H1 (cell line): ENCODE measurements around the gene RTEL1.

ENCODE experiments used
- BRCA1 ChIP-seq: IDR thresholded peaks from 2 replicates; pipeline ENCODE4 v1.6.1; 2012; ENCODE audit warnings: low read depth, low read length, improper control_type of control experiment
- EP300 ChIP-seq, 2 experiments: IDR thresholded peaks; 1 replicate in 1 of 2; 2 replicates in 1 of 2; pipeline ENCODE4 v1.6.1; 2011 to 2012; ENCODE audit warnings: low read depth in 2 of 2, low read length in 2 of 2, mild to moderate bottlenecking in 2 of 2, borderline replicate concordance in 1 of 2, inconsistent platforms in 1 of 2, moderate library complexity in 1 of 2
- JUN ChIP-seq: IDR thresholded peaks from 2 replicates; pipeline ENCODE4 v1.6.1; 2011; ENCODE audit warnings: low read depth, mild to moderate bottlenecking, improper control_type of control experiment, low read length
- KDM1A ChIP-seq: fragments of 200-600, 300-600 bp; sonication (generic); IDR thresholded peaks from 2 replicates; pipeline ENCODE4 v1.7.1; 2016; ENCODE audit warnings: mild to moderate bottlenecking, low read length, borderline replicate concordance
- NRF1 ChIP-seq: IDR thresholded peaks from 2 replicates; pipeline ENCODE4 v1.6.1; 2011; ENCODE audit warnings: mild to moderate bottlenecking, low read depth, low read length, improper control_type of control experiment
- POLR2A ChIP-seq, 2 experiments: IDR thresholded peaks; 1 replicate in 1 of 2; 2 replicates in 1 of 2; pipeline ENCODE4 v1.6.1; 2011; ENCODE audit warnings: low read depth in 2 of 2, low read length in 2 of 2, mild to moderate bottlenecking in 2 of 2; ENCODE audit errors: control extremely low read depth in 1 of 2
- TAF1 ChIP-seq: IDR thresholded peaks from 2 replicates; pipeline ENCODE4 v1.6.1; 2011; ENCODE audit warnings: mild to moderate bottlenecking, low read depth, low read length
- TAF7 ChIP-seq: optimal IDR thresholded peaks from 2 replicates; pipeline ENCODE3; 2011; ENCODE audit warnings: low read depth, mild to moderate bottlenecking, inconsistent platforms, low read length, moderate library complexity, borderline replicate concordance
- TBP ChIP-seq: IDR thresholded peaks from 2 replicates; pipeline ENCODE4 v1.6.1; 2011; ENCODE audit warnings: low read depth, low read length, improper control_type of control experiment
- TF ChIP-seq, protein P1 (sequence below), 3 experiments: IDR thresholded peaks; 1 replicate in 2 of 3; 2 replicates in 1 of 3; pipeline versions ENCODE4 v1.5.1 to v1.6.1; 2011; ENCODE audit warnings: low read length in 3 of 3, mild to moderate bottlenecking in 3 of 3, inconsistent platforms in 2 of 3, low read depth in 1 of 3, moderate library complexity in 1 of 3; ENCODE audit not compliant: insufficient read depth in 1 of 3; ENCODE audit errors: control extremely low read depth in 1 of 3
- TF ChIP-seq, protein P2 (sequence below): IDR thresholded peaks from 2 replicates; pipeline ENCODE4 v1.6.1; 2012; ENCODE audit warnings: inconsistent platforms
- TF ChIP-seq, protein P3 (sequence below): IDR thresholded peaks from 2 replicates; pipeline ENCODE4 v1.6.1; 2011; ENCODE audit warnings: low read depth, mild to moderate bottlenecking, low read length; ENCODE audit not compliant: insufficient read depth

DNA sequence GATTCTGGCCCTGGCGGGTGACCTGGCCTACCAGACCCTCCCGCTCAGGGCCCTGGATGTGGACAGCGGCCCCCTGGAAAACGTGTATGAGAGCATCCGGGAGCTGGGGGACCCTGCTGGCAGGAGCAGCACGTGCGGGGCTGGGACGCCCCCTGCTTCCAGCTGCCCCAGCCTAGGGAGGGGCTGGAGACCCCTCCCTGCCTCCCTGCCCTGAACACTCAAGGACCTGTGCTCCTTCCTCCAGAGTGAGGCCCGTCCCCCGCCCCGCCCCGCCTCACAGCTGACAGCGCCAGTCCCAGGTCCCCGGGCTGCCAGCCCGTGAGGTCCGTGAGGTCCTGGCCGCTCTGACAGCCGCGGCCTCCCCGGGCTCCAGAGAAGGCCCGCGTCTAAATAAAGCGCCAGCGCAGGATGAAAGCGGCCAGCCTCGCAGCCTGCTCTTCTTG, 80.6 kb downstream of the RTEL1 start:
- TF ChIP-seq KDM1A (no peak), TBP (no peak), BRCA1 (no peak), JUN (no peak), NRF1 (no peak), EP300 (IDR thresholded peaks at IDR 0.05; ENCODE audit: borderline replicate concordance in 1 of 2, low read depth in 2 of 2, low read length in 2 of 2) (no peak), TAF1 (no peak), POLR2A (IDR thresholded peaks at IDR 0.05; ENCODE audit: control extremely low read depth in 1 of 2, low read depth in 2 of 2, low read length in 2 of 2) (no peak), TAF7 (no peak)
- TF ChIP-seq, protein P1, sequence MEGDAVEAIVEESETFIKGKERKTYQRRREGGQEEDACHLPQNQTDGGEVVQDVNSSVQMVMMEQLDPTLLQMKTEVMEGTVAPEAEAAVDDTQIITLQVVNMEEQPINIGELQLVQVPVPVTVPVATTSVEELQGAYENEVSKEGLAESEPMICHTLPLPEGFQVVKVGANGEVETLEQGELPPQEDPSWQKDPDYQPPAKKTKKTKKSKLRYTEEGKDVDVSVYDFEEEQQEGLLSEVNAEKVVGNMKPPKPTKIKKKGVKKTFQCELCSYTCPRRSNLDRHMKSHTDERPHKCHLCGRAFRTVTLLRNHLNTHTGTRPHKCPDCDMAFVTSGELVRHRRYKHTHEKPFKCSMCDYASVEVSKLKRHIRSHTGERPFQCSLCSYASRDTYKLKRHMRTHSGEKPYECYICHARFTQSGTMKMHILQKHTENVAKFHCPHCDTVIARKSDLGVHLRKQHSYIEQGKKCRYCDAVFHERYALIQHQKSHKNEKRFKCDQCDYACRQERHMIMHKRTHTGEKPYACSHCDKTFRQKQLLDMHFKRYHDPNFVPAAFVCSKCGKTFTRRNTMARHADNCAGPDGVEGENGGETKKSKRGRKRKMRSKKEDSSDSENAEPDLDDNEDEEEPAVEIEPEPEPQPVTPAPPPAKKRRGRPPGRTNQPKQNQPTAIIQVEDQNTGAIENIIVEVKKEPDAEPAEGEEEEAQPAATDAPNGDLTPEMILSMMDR (IDR thresholded peaks at IDR 0.05; ENCODE audit: control extremely low read depth in 1 of 3, insufficient read depth in 1 of 3, low read depth in 1 of 3, low read length in 3 of 3): no peak
- TF ChIP-seq, protein P2, sequence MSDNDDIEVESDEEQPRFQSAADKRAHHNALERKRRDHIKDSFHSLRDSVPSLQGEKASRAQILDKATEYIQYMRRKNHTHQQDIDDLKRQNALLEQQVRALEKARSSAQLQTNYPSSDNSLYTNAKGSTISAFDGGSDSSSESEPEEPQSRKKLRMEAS: peak; percentile 49
- TF ChIP-seq, protein P3, sequence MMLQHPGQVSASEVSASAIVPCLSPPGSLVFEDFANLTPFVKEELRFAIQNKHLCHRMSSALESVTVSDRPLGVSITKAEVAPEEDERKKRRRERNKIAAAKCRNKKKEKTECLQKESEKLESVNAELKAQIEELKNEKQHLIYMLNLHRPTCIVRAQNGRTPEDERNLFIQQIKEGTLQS: no peak
